Liver (tissue), 3 donors: Measurements from ENCODE around the gene SLC2A5.

ENCODE experiments used
- EGR1 ChIP-seq, 2 donors: IDR thresholded peaks; 2 replicates each; pipeline ENCODE4 v1.6.1; 2016 to 2018; ENCODE audit warnings: antibody characterized with exemption in 2 of 2, low read depth in 2 of 2
- FOXA1 ChIP-seq: IDR thresholded peaks from 2 replicates; pipeline ENCODE4 v1.6.1; 2016; ENCODE audit warnings: antibody characterized with exemption
- GABPA ChIP-seq, 2 donors: IDR thresholded peaks in 1 of 2; conservative IDR thresholded peaks in 1 of 2; 2 replicates each; pipeline ENCODE4 v1.6.1; 2016; ENCODE audit warnings: antibody characterized with exemption in 2 of 2, mild to moderate bottlenecking in 1 of 2, moderate library complexity in 1 of 2
- JUND ChIP-seq, 2 donors: IDR thresholded peaks; 2 replicates each; pipeline ENCODE4 v1.6.1; 2016; ENCODE audit warnings: antibody characterized with exemption in 2 of 2
- NR2F2 ChIP-seq: IDR thresholded peaks from 2 replicates; pipeline ENCODE4 v1.6.1; 2016; ENCODE audit warnings: antibody characterized with exemption
- TAF1 ChIP-seq: conservative IDR thresholded peaks from 2 replicates; pipeline ENCODE4 v1.6.1; 2016; ENCODE audit warnings: antibody characterized with exemption, mild to moderate bottlenecking
- YY1 ChIP-seq: IDR thresholded peaks from 2 replicates; pipeline ENCODE4 v1.6.1; 2016; ENCODE audit warnings: antibody characterized with exemption, mild to moderate bottlenecking
- TF ChIP-seq, protein P1 (sequence below): fragments of 150-350 bp; IDR thresholded peaks from 2 replicates; pipeline ENCODE4 v1.5.1; 2017; ENCODE audit warnings: improper control_type of control experiment, low read depth, low read length; ENCODE audit not compliant: missing input control
- TF ChIP-seq, protein P2 (sequence below): IDR thresholded peaks from 2 replicates; pipeline ENCODE4 v1.6.1; 2016; ENCODE audit warnings: antibody characterized with exemption, mild to moderate bottlenecking
- TF ChIP-seq, protein P3 (sequence below): IDR thresholded peaks from 2 replicates; pipeline ENCODE4 v1.6.1; 2016; ENCODE audit warnings: antibody characterized with exemption
- TF ChIP-seq, protein P4 (sequence below): IDR thresholded peaks from 2 replicates; pipeline ENCODE4 v1.6.1; 2016; ENCODE audit warnings: antibody characterized with exemption
- TF ChIP-seq, protein P5 (sequence below): IDR thresholded peaks from 2 replicates; pipeline ENCODE4 v1.6.1; 2016; ENCODE audit warnings: antibody characterized with exemption
- donor health status: healthy.
- donor health status: healthy.

DNA sequence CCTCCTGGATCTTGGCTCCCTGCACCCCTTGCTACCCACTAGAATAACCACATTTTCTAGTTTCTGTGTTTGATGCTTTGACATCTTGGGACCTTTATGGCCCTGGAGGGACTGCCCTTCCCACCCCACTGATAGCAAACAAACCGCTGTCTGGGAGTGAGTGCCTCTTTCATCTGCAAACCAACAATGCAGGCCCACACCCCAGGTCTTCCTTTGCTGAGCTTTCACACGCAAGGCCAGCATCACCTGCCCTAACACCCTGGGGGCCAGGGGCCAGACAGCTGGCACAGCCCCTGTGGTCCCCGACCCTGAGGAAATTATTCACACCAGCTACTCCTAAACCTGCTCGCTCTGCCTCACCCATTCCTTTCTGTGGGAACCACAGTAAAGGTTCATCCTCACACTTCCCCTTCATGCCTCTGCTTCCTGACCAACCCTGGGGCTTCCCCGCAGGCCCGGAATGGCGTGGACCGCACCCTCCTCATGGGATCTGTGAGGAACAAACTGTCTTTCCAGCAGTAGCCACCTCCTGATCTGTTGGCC is 58.6 kb downstream of the SLC2A5 start:
- TF ChIP-seq, protein P1, sequence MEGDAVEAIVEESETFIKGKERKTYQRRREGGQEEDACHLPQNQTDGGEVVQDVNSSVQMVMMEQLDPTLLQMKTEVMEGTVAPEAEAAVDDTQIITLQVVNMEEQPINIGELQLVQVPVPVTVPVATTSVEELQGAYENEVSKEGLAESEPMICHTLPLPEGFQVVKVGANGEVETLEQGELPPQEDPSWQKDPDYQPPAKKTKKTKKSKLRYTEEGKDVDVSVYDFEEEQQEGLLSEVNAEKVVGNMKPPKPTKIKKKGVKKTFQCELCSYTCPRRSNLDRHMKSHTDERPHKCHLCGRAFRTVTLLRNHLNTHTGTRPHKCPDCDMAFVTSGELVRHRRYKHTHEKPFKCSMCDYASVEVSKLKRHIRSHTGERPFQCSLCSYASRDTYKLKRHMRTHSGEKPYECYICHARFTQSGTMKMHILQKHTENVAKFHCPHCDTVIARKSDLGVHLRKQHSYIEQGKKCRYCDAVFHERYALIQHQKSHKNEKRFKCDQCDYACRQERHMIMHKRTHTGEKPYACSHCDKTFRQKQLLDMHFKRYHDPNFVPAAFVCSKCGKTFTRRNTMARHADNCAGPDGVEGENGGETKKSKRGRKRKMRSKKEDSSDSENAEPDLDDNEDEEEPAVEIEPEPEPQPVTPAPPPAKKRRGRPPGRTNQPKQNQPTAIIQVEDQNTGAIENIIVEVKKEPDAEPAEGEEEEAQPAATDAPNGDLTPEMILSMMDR: no peak
- TF ChIP-seq FOXA1 (no peak), YY1 (no peak), JUND (IDR thresholded peaks at IDR 0.05) (no peak), EGR1 (IDR thresholded peaks at IDR 0.05; ENCODE audit: low read depth in 2 of 2) (no peak), TAF1 (no peak), GABPA (IDR thresholded peaks at IDR 0.05 in 1 of 2, conservative IDR thresholded peaks at IDR 0.05 in 1 of 2) (no peak), NR2F2 (no peak)
- TF ChIP-seq, protein P2, sequence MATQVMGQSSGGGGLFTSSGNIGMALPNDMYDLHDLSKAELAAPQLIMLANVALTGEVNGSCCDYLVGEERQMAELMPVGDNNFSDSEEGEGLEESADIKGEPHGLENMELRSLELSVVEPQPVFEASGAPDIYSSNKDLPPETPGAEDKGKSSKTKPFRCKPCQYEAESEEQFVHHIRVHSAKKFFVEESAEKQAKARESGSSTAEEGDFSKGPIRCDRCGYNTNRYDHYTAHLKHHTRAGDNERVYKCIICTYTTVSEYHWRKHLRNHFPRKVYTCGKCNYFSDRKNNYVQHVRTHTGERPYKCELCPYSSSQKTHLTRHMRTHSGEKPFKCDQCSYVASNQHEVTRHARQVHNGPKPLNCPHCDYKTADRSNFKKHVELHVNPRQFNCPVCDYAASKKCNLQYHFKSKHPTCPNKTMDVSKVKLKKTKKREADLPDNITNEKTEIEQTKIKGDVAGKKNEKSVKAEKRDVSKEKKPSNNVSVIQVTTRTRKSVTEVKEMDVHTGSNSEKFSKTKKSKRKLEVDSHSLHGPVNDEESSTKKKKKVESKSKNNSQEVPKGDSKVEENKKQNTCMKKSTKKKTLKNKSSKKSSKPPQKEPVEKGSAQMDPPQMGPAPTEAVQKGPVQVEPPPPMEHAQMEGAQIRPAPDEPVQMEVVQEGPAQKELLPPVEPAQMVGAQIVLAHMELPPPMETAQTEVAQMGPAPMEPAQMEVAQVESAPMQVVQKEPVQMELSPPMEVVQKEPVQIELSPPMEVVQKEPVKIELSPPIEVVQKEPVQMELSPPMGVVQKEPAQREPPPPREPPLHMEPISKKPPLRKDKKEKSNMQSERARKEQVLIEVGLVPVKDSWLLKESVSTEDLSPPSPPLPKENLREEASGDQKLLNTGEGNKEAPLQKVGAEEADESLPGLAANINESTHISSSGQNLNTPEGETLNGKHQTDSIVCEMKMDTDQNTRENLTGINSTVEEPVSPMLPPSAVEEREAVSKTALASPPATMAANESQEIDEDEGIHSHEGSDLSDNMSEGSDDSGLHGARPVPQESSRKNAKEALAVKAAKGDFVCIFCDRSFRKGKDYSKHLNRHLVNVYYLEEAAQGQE: no peak
- TF ChIP-seq, protein P3, sequence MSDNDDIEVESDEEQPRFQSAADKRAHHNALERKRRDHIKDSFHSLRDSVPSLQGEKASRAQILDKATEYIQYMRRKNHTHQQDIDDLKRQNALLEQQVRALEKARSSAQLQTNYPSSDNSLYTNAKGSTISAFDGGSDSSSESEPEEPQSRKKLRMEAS: no peak
- TF ChIP-seq, protein P4, sequence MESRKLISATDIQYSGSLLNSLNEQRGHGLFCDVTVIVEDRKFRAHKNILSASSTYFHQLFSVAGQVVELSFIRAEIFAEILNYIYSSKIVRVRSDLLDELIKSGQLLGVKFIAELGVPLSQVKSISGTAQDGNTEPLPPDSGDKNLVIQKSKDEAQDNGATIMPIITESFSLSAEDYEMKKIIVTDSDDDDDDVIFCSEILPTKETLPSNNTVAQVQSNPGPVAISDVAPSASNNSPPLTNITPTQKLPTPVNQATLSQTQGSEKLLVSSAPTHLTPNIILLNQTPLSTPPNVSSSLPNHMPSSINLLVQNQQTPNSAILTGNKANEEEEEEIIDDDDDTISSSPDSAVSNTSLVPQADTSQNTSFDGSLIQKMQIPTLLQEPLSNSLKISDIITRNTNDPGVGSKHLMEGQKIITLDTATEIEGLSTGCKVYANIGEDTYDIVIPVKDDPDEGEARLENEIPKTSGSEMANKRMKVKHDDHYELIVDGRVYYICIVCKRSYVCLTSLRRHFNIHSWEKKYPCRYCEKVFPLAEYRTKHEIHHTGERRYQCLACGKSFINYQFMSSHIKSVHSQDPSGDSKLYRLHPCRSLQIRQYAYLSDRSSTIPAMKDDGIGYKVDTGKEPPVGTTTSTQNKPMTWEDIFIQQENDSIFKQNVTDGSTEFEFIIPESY: no peak
- TF ChIP-seq, protein P5, sequence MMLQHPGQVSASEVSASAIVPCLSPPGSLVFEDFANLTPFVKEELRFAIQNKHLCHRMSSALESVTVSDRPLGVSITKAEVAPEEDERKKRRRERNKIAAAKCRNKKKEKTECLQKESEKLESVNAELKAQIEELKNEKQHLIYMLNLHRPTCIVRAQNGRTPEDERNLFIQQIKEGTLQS: no peak
